ENCODE measurements around the gene CBY2. TPM values are rescaled to one million over a fixed set of nuclear protein-coding genes. Genes with fewer than 3 reads are reported as not detected.
"Not testable (repeated sequence)": the region's sequence is repeated elsewhere in the genome, so short reads cannot be mapped to it uniquely, and the experiment has no call there.

Gene CBY2
- total and polyA plus RNA-seq, 8 donors: not detected

DNA sequence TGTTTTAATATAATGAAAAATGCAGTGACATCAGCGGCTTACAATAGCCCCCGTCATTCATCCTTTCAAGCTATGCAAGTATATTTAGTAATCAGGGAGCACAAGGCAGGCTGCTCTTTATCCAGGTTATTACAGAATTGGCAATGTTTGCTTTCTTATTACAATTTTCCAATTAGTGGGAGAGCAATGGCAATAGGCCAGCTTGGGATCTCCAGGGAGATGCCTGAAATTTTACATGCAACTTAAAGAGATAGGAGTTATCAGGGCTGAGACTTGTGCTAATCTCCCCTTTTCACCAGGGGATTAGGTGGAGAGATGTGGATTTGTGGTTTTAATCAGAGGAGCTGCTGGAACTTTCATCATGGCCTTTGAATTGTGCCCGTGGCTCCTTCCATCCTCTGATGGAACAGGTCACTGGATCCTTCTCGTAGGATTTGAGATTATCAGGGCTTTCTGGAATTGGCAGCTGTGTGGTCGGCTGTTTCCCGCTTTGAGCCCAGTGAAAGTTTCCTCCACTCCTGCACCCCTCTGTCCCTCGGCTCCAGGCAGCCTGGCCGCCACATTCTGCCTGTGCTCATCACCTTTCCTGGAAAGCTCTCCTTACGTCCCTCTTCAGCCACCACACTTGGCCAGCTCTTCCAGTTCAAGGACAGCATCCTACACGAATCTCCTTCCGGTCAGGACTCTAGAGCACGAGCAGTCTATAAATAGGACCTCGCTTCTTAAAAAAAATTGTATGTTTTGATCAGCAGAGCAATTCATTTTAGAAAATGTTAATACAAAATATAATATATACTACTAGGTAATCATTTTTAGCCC, 47.0 kb downstream of the CBY2 start:
- WGBS, 2 donors: 58 to 71% methylated on average over 13 of the region's 13 CpGs
- intact Hi-C loops (cut with DNase I): no loop called here
- Histone ChIP-seq H3K9me3 (no peaks in the 10 kb centered on the region), H3K4me3 (no peak overlapping the region), H3K36me3 (no peaks in the 10 kb centered on the region), H3K27ac (no peak overlapping the region), H3K4me1 (no peaks in the 10 kb centered on the region), H3K27me3 (no peaks in the 10 kb centered on the region)
- DNase-seq (no peak), FAIRE-seq (no peak), ATAC-seq (no peak)
- TF ChIP-seq, protein P1, sequence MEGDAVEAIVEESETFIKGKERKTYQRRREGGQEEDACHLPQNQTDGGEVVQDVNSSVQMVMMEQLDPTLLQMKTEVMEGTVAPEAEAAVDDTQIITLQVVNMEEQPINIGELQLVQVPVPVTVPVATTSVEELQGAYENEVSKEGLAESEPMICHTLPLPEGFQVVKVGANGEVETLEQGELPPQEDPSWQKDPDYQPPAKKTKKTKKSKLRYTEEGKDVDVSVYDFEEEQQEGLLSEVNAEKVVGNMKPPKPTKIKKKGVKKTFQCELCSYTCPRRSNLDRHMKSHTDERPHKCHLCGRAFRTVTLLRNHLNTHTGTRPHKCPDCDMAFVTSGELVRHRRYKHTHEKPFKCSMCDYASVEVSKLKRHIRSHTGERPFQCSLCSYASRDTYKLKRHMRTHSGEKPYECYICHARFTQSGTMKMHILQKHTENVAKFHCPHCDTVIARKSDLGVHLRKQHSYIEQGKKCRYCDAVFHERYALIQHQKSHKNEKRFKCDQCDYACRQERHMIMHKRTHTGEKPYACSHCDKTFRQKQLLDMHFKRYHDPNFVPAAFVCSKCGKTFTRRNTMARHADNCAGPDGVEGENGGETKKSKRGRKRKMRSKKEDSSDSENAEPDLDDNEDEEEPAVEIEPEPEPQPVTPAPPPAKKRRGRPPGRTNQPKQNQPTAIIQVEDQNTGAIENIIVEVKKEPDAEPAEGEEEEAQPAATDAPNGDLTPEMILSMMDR (IDR thresholded peaks at IDR 0.05): no peak

DNA sequence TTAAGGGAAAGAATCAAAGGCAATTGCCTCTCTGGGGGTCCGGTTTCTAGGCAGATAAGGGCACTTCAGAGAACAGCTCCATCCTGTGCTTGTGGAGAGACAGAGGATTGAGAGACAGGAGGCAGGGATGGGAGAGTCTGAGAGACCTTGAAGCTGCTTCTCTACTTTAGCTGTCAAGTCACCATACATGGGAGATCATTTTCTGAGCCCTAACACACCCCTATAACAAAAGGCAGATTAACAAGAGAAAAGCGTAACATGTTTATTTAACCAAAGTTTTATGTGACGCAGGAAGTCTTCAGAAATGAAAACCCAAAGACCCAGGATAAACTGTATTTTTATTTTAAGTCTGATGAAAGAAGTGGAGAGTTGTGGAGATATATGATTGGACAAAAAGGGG, 48.4 kb downstream of the CBY2 start:
- Histone ChIP-seq H3K36me3 (no peaks in the 10 kb centered on the region), H3K27ac (no peak overlapping the region), H3K4me1 (no peaks in the 10 kb centered on the region), H3K27me3 (no peaks in the 10 kb centered on the region), H3K9me3 (no peaks in the 10 kb centered on the region), H3K4me3 (no peak overlapping the region)
- 76 to 86% methylated on average over 3 of the region's 3 CpGs for WGBS, 2 donors
- FAIRE-seq (no peak), ATAC-seq (no peak), DNase-seq (no peak)
- TF ChIP-seq, protein P1 (IDR thresholded peaks at IDR 0.05): no peak
- intact Hi-C loops (cut with DNase I): no loop called here

DNA sequence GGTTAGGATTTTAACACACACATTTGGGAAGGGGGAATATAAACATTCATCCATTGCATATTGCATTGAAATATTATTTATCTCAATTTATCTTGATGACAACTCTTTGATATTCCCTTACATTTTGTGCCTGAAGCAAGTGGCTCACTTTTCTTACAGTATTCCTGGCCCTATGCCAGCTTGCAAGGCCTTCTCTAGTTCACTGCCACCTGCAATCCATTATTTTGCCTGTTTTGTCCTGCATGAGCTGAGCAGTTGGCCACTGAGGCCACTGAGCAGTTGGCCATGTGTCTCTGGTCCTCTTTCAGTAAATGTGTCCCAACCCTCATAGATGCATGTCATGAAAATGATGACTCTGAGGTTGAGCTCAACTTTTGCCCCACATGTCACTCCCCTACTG, 49.8 kb downstream of the CBY2 start:
- TF ChIP-seq, protein P1 (IDR thresholded peaks at IDR 0.05): no peak
- H3K36me3 ChIP-seq: no peaks in the 10 kb centered on the region
- H3K27me3 ChIP-seq: no peaks in the 10 kb centered on the region
- no peak for DNase-seq
- intact Hi-C loops (cut with DNase I): no loop called here
- H3K9me3 ChIP-seq: no peaks in the 10 kb centered on the region
- no peaks in the 10 kb centered on the region for H3K4me1 ChIP-seq
- FAIRE-seq: no peak
- ATAC-seq: no peak
- H3K4me3 ChIP-seq: no peak overlapping the region
- H3K27ac ChIP-seq: no peak overlapping the region

DNA sequence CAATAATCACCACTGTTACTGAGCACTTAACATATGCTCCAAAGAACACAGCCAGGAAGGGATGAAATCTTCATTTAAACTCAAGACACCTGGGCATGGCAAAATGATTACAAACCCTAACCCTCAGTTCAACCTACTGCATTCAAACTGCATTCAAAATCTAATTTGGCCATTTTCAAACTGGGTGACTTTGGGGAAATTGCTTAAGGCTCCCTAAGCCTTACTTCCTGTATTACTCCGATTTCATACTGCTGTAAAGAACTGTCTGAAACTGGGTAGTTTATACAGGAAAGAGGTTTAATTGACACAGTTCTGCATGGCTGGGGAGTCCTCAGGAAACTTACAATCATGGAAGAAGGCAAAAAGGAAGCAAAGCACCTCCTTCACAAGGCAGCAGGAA, 50.4 kb downstream of the CBY2 start:
- no peaks in the 10 kb centered on the region for H3K36me3 ChIP-seq
- no peak overlapping the region for H3K27ac ChIP-seq
- intact Hi-C loops (cut with DNase I): no loop called here
- no peak overlapping the region for H3K4me3 ChIP-seq
- WGBS, 2 donors: 78 to 86% methylated on average over 1 of the region's 1 CpG
- no peak for FAIRE-seq
- H3K4me1 ChIP-seq: no peaks in the 10 kb centered on the region
- H3K27me3 ChIP-seq: no peaks in the 10 kb centered on the region
- no peak for ATAC-seq
- TF ChIP-seq, protein P1 (IDR thresholded peaks at IDR 0.05): no peak
- DNase-seq: no peak
- H3K9me3 ChIP-seq: no peaks in the 10 kb centered on the region

DNA sequence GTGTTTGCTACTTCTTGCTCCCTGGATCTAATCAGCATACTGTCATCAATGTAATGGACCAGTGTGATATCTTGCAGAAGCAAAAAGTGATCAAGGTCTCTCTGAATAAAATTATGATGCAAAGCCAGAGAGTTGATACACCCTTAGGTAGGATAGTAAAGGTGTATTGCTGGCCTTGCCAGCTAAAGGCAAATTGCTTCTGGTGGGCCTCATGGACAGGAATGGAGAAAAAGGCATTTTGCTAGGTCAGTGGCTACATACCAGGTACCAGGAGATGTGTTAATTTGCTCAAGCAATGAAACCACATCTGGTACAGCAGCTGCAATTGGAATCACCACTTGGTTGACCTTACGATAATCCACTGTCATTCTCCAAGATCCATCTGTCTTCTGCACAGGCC, 54.4 kb downstream of the CBY2 start:
- H3K27ac ChIP-seq; intact Hi-C loops (cut with DNase I); H3K36me3 ChIP-seq; H3K4me3 ChIP-seq; FAIRE-seq; DNase-seq; H3K4me1 ChIP-seq; H3K27me3 ChIP-seq; ATAC-seq; H3K9me3 ChIP-seq: not testable (repeated sequence)
- WGBS, 2 donors: 83 to 93% methylated on average over 1 of the region's 1 CpG

DNA sequence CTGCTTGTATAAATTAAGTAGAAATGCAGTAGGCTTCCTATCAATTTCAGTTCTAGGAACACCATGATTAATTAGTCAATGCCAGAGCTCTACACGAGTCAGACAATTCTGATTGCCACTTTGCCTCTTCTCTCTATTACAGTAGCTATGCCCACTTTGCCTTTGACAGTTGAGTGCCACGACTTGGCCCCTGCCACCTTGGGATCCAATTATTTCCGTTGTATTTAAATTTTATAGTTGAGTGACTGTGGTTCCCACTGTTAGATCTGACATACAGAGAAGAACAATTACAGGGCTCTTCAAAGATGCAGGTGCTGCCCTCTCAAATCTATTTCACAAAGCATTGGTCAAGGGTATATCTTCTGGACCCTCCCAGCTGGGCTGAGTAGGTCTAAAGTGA, 55.5 kb downstream of the CBY2 start:
- ATAC-seq; H3K27ac ChIP-seq; intact Hi-C loops (cut with DNase I); FAIRE-seq; H3K4me1 ChIP-seq; DNase-seq; H3K9me3 ChIP-seq; H3K36me3 ChIP-seq; H3K27me3 ChIP-seq; H3K4me3 ChIP-seq: not testable (repeated sequence)
- WGBS, 2 donors: 62% methylated on average over 3 of the region's 3 CpGs
